GM12878 (cell line): ENCODE results near the gene ADAM10. TPM values are rescaled to one million over a fixed set of nuclear protein-coding genes. Genes with fewer than 3 reads are reported as not detected.

ENCODE experiments used
- ATAC-seq: fragments of 200-7000 bp; cut with Tn5 transposase; 3 replicates; pipeline ENCODE4 v1.9.1; 2020; ENCODE audit warnings: mild to moderate bottlenecking, moderate library complexity
- BruUV-seq: library from RNA; stranded (reverse); fragments of 400-500 nt; replicated peaks from 2 replicates; lab custom pipeline; 2021; lab: Mats Ljungman, UMichigan
- CTCF ChIA-PET: fragments of 300-600 bp; sonication (Branson Sonifier 250); formaldehyde crosslinking; extraction: SDS; loops from one replicate; lab custom pipeline; 2021; ENCODE audit warnings: inconsistent platforms; lab: Yijun Ruan, JAX
- POLR2A ChIA-PET: fragments of 350-600 bp; formaldehyde crosslinking; extraction: SDS; loops from one replicate; lab custom pipeline; 2021; ENCODE audit warnings: inconsistent platforms; lab: Charles Lee
- RAD21 ChIA-PET: fragments of 300-600 bp; sonication (Branson Sonifier 250); formaldehyde crosslinking; loops from one replicate; lab custom pipeline; 2023; ENCODE audit warnings: antibody characterized with exemption; ENCODE audit not compliant: unreplicated experiment; lab: Charles Lee
- SMC1A ChIA-PET: fragments of 300-600 bp; sonication (Branson Sonifier 250); formaldehyde crosslinking; loops from one replicate; lab custom pipeline; 2023; ENCODE audit not compliant: unreplicated experiment, uncharacterized antibody; lab: Charles Lee
- DNase-seq: peaks from one replicate; pipeline ENCODE4 v3.0.0-alpha.2; 2011; ENCODE audit warnings: low read depth, low spot score
- FAIRE-seq: peaks from 3 replicates; lab custom pipeline; 2011; peaks lifted over from hg19 to GRCh38; lab: Jason Lieb, UNC
- H2AFZ ChIP-seq: 2 replicates; pipeline ENCODE4 v1.6.0; 2011; ENCODE audit warnings: low read depth, low read length, control low read depth; ENCODE audit not compliant: control insufficient read depth
- H3K27ac ChIP-seq: 2 replicates; pipeline ENCODE4 v1.5.1; 2011; ENCODE audit warnings: control low read depth; ENCODE audit not compliant: control insufficient read depth, insufficient read depth
- H3K27me3 ChIP-seq, 2 experiments: replicated peaks in 1 of 2; 2 replicates each; pipeline versions ENCODE4 v1.6.0 to v1.6.1; 2011; ENCODE audit warnings: low read length in 1 of 2; ENCODE audit not compliant: control insufficient read depth in 2 of 2, insufficient read depth in 2 of 2
- H3K36me3 ChIP-seq, 2 experiments: 2 replicates each; pipeline ENCODE4 v1.5.1; 2011; ENCODE audit warnings: low read length in 1 of 2; ENCODE audit not compliant: control insufficient read depth in 2 of 2, insufficient read depth in 2 of 2
- H3K4me1 ChIP-seq: 2 replicates; pipeline ENCODE4 v1.6.1; 2011; ENCODE audit warnings: mild to moderate bottlenecking, low read length, moderate library complexity, mixed read lengths; ENCODE audit not compliant: control insufficient read depth, insufficient read depth
- H3K4me2 ChIP-seq: 2 replicates; pipeline ENCODE4 v1.6.0; 2011; ENCODE audit warnings: control low read depth; ENCODE audit not compliant: control insufficient read depth, insufficient read depth
- H3K4me3 ChIP-seq: fragments of 200-600 bp; sonication (generic); 2 replicates; pipeline ENCODE4 v1.5.1; 2016
- H3K79me2 ChIP-seq: 2 replicates; pipeline ENCODE4 v1.6.0; 2011; ENCODE audit warnings: low read length; ENCODE audit not compliant: control insufficient read depth, insufficient read depth
- H3K9ac ChIP-seq: 2 replicates; pipeline ENCODE4 v1.8.0; 2011; ENCODE audit warnings: low read length, control low read depth, mixed read lengths; ENCODE audit not compliant: control insufficient read depth, insufficient read depth
- H3K9me3 ChIP-seq: replicated peaks from 3 replicates; pipeline ENCODE4 v1.5.1; 2011; ENCODE audit warnings: mild to moderate bottlenecking, low read length; ENCODE audit not compliant: control insufficient read depth, insufficient read depth
- H4K20me1 ChIP-seq: 2 replicates; pipeline ENCODE4 v1.6.0; 2011; ENCODE audit not compliant: control insufficient read depth, insufficient read depth
- EGR1 ChIP-seq, 2 experiments: IDR thresholded peaks; 1 replicate in 1 of 2; 2 replicates in 1 of 2; pipeline ENCODE4 v1.6.1; 2011 to 2012; ENCODE audit warnings: low read depth in 2 of 2, low read length in 2 of 2, borderline replicate concordance in 1 of 2, mild to moderate bottlenecking in 1 of 2, moderate library complexity in 1 of 2
- JUNB ChIP-seq: IDR thresholded peaks from 2 replicates; pipeline ENCODE4 v1.6.1; 2016; ENCODE audit warnings: antibody characterized with exemption, mild to moderate bottlenecking
- KDM1A ChIP-seq: fragments of 200-600 bp; sonication (generic); IDR thresholded peaks from 2 replicates; pipeline ENCODE4 v1.6.1; 2016; ENCODE audit warnings: borderline replicate concordance
- MTA3 ChIP-seq: IDR thresholded peaks from 2 replicates; pipeline ENCODE4 v1.6.1; 2012; ENCODE audit warnings: low read length, inconsistent platforms, borderline replicate concordance
- RAD21 ChIP-seq: IDR thresholded peaks from 2 replicates; pipeline ENCODE4 v1.6.1; 2011; ENCODE audit warnings: mild to moderate bottlenecking, low read depth, low read length, moderate library complexity; ENCODE audit not compliant: insufficient read depth
- SUZ12 ChIP-seq: fragments of 200-600 bp; sonication (generic); IDR thresholded peaks from one replicate; pipeline ENCODE4 v1.6.1; 2018; ENCODE audit warnings: antibody characterized with exemption, mild to moderate bottlenecking; ENCODE audit not compliant: unreplicated experiment
- TCF3 ChIP-seq: IDR thresholded peaks from 2 replicates; pipeline ENCODE4 v1.6.1; 2012; ENCODE audit warnings: low read depth, mild to moderate bottlenecking, low read length, borderline replicate concordance; ENCODE audit not compliant: insufficient read depth
- WGBS: methylation state at CpG from one replicate; pipeline ENCODE4 v1.1.6; 2016; ENCODE audit warnings: low lambda C conversion rate; ENCODE audit not compliant: insufficient replicate concordance, insufficient coverage; ENCODE audit errors: missing lambda C conversion rate; 5-methylcytosine and 5-hydroxymethylcytosine counted together
- in situ Hi-C: fragments of 300-500 bp; cut with MboI; formaldehyde crosslinking; loops from 9 replicates; pipeline ENCODE4 v1.14.3; 2018; ENCODE audit warnings: mixed read lengths
- intact Hi-C: fragments of 100-400 bp; cut with micrococcal nuclease; formaldehyde crosslinking; loops from one replicate; pipeline ENCODE4 v1.14.2; 2022; ENCODE audit not compliant: unreplicated experiment
- polyA plus RNA-seq, 11 experiments: library from polyadenylated mRNA; depleted of rRNA in 4 of 11; unstranded in 6 of 11; stranded (reverse) in 5 of 11; fragments of >200 nt; fragmentation: Nextera tagmentation in 4 of 11; fragmentation: Illumina TruSeq in 1 of 11; extraction: Ambion mirVana in 4 of 11; extraction: Trizol in 1 of 11; gene quantifications; 1 replicate in 1 of 11; 2 replicates in 10 of 11; pipeline versions ENCODE4 v1.2.1 to v1.2.3, GENCODE V29; 2011 to 2016; ENCODE audit warnings: inconsistent platforms in 2 of 11, missing spikeins in 2 of 11, low read depth in 1 of 11
- total RNA-seq, 4 experiments: library from RNA; depleted of rRNA in 3 of 4; stranded (reverse); fragments of >200 nt in 3 of 4; fragmentation: Illumina TruSeq in 1 of 4; extraction: Trizol in 1 of 4; gene quantifications; 2 replicates each; pipeline versions ENCODE4 v1.2.1 to v1.2.3, GENCODE V29; 2013 to 2021
- TF ChIP-seq, protein P1 (sequence below): fragments of 450-650 bp; IDR thresholded peaks from 2 replicates; pipeline ENCODE4 v1.6.1; 2017; ENCODE audit warnings: low read depth, mild to moderate bottlenecking, moderate library complexity

Gene ADAM10
- total and polyA plus RNA-seq, 10 of the 15 experiments (the other 5 are each of a cell fraction or from before 2014, with no cell fraction given) = 10.0 to 88.9 (median 51.7) TPM

DNA sequence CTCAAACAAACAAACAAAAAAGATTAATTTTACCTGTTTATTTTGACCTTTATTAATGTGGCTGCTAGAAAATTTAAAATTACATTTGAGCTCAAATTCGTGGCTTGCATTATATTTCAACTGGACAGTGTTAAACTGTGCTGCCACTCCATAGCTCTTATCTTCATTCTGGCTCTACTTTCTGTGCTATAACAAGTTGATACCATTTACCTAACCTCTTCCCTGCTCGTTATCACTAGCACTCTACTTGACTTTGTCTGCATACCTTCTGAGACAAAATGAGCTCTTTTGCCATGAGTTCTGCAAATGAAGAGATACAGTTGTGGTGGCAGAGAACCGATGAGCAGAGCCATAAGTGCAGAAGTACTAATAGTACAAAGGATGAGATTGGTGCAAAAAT lies 48.0 kb upstream of the ADAM10 start (continued):
- TF ChIP-seq, protein P1, sequence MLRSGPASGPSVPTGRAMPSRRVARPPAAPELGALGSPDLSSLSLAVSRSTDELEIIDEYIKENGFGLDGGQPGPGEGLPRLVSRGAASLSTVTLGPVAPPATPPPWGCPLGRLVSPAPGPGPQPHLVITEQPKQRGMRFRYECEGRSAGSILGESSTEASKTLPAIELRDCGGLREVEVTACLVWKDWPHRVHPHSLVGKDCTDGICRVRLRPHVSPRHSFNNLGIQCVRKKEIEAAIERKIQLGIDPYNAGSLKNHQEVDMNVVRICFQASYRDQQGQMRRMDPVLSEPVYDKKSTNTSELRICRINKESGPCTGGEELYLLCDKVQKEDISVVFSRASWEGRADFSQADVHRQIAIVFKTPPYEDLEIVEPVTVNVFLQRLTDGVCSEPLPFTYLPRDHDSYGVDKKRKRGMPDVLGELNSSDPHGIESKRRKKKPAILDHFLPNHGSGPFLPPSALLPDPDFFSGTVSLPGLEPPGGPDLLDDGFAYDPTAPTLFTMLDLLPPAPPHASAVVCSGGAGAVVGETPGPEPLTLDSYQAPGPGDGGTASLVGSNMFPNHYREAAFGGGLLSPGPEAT = no peak
- TF ChIP-seq SUZ12 (no peak), KDM1A (no peak), MTA3 (no peak)

- FAIRE-seq = no peak
- Histone ChIP-seq H4K20me1 (no peaks in the 10 kb centered on the region), H3K4me1 (no peaks in the 10 kb centered on the region), H3K27me3 (no peaks in the 10 kb centered on the region), H3K4me3 (no peak overlapping the region), H3K4me2 (no peak overlapping the region), H3K79me2 (no peaks in the 10 kb centered on the region), H3K9me3 (no peaks in the 10 kb centered on the region; the same call in 2 of the 3 replicates), H3K27ac (no peak overlapping the region), H3K9ac (no peak overlapping the region), H3K36me3 (0 out of 4 replicates have a peak, but pooled peaks cover 0 to 3% of the 10 kb centered on the region in 2 experiments), H2AFZ (no peak overlapping the region)
- intact Hi-C loops = no loop called here
- in situ Hi-C loops = no loop called here
- no peak for DNase-seq
- CTCF ChIA-PET = no interaction called here
- no peak for ATAC-seq
- RAD21 ChIA-PET = no interaction called here
- 48% methylated on average over 2 of the region's 2 CpGs for WGBS
- TF ChIP-seq TCF3 = no peak
- peak; percentile 28; the same call in 1 of the 2 replicates for TF ChIP-seq JUNB
- TF ChIP-seq EGR1 (IDR thresholded peaks at IDR 0.05; ENCODE audit: borderline replicate concordance in 1 of 2, low read depth in 2 of 2, low read length in 2 of 2) = no peak
- no peak for TF ChIP-seq RAD21
- SMC1A ChIA-PET = interaction anchor here (3.3 kb wide), 1 partner anchor 8 kb away, joined by 11 read pairs; no protein-coding TSS in a partner anchor
- no TSS peak for BruUV-seq
- POLR2A ChIA-PET = no interaction called here
Observed at GRCh38 chr15:58795825-58796224, 46.3 kb upstream of the ADAM10 start.
